Pancreas (tissue), 10 donors: ENCODE results near the gene EBF3. TPM values are rescaled to one million over a fixed set of nuclear protein-coding genes. Genes with fewer than 3 reads are reported as not detected.
A peak's percentile ranks its signal among the peaks of the same experiment; 100 is the strongest.

Source experiments
- ATAC-seq, 4 donors: fragments of 200-7000 bp; cut with Tn5 transposase; one replicate each; pipeline versions ENCODE4 v1.8.0 to v1.9.1; 2020; ENCODE audit warnings: mild to moderate bottlenecking in 4 of 4, moderate library complexity in 4 of 4
- DNase-seq, 6 donors: peaks; one replicate each; pipeline ENCODE4 v3.0.0-alpha.2; 2020
- FAIRE-seq: peaks from 2 replicates; lab custom pipeline; 2012; peaks lifted over from hg19 to GRCh38; lab: Jason Lieb, UNC
- H3K27ac ChIP-seq, 4 donors: fragments of 200-600 bp; sonication (generic); 1 replicate in 3 of 4; 2 replicates in 1 of 4; pipeline versions ENCODE4 v1.5.0 to v1.8.0; 2020
- H3K27me3 ChIP-seq, 4 donors: fragments of 200-600 bp; one replicate each; pipeline ENCODE4 v1.8.0; 2021
- H3K36me3 ChIP-seq, 3 donors: fragments of 200-600 bp; sonication (generic) in 1 of 3; one replicate each; pipeline versions ENCODE4 v1.5.0 to v1.8.0; 2020 to 2021
- H3K4me1 ChIP-seq, 3 donors: fragments of 200-600 bp; one replicate each; pipeline ENCODE4 v1.8.0; 2021
- H3K4me3 ChIP-seq, 4 donors: fragments of 200-600 bp; sonication (generic) in 2 of 4; one replicate each; pipeline versions ENCODE4 v1.5.0 to v1.8.0; 2020 to 2021
- H3K9me3 ChIP-seq, 4 donors: fragments of 200-600 bp; one replicate each; pipeline ENCODE4 v1.8.0; 2021
- WGBS, 2 donors: extraction: QIAGEN DNeasy Blood & Tissue Kit; methylation state at CpG; one replicate each; pipeline ENCODE4 v1.1.7; 2013; 5-methylcytosine and 5-hydroxymethylcytosine counted together
- intact Hi-C, 3 donors: fragments of 100-400 bp; cut with DNase I; formaldehyde crosslinking; loops; one replicate each; pipeline versions ENCODE4 v1.11.1 to v1.14.2; 2022
- polyA plus RNA-seq, 2 donors: library from polyadenylated mRNA; stranded (reverse); fragments of 200-250 nt; gene quantifications; one replicate each; pipeline ENCODE4 v1.2.3, GENCODE V29; 2013
- total RNA-seq, 6 donors: library from RNA; stranded (reverse); fragmentation: NEBNext Ultra II Directional in 4 of 6; extraction: Animal tissue kit (Norgen Biotek cat#: 25700) in 4 of 6; gene quantifications; one replicate each; pipeline versions ENCODE4 v1.2.1 to v1.2.4, GENCODE V29; 2021 to 2023
- TF ChIP-seq, protein P1 (sequence below), 4 donors: fragments of 200-600 bp; sonication (generic) in 3 of 4; IDR thresholded peaks; one replicate each; pipeline versions ENCODE4 v1.5.0 to v1.8.0; 2021; ENCODE audit warnings: antibody characterized with exemption in 4 of 4
- donor health status: healthy with polysubstance abuse.
- donor health status: DM: no; HTN: no; CAD: no; lungs with moderate emphysema.
- donor health status: DM: no; HTN: no; CAD: no.
- donor health status: control.
- donor health status: control.
- donor health status: Bipolar disorder and iron deficiency.
- donor health status: DM: yes; HTN: yes; CAD: no.
- donor health status: DM: no; HTN: no; CAD: no.
- donor health status: DM: no; HTN: no; CAD: no.
- donor health status: DM: yes; HTN: yes; CAD: no.

The EBF3 gene
- total and polyA plus RNA-seq, 8 donors: 0.47 to 1.5 (median 1.1) TPM

DNA sequence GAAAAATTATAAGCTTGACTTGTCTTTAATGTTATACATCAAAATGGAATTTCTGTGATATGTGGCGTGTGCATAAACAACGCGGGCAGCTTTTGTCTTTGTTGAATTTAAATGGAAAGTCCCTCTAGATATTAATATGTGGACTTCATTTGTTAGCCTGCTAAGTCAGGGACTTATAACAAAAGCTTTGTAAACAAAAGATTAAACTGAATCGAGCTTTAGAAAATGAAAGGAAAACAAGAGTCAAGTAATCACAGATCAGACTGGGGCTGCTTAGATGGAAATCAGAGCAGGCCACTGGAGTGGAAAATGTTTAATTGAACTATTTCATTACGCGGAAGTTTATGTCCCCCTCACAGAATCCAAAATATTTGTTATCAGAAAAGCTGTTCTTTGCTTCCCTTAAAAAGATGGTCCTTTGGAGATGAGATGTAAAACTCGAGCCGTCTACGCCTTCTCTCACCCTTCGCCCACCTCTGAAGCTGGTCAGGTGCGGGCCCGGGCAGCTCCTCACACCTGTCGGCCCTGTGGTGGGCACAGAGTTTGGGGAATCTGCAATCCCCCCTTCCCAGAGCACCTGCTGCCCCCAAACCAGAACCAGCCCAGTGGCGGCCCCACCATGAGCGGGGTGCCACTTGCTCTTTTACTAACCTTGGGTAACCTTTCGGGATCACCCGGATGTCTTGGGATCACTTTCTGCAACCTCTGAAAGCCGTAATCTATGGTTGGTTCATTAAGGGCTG lies 116.2 kb downstream of the EBF3 start:
- FAIRE-seq (no peak), ATAC-seq (no peak), DNase-seq (peak in 1 of 6 donors; percentile 20)
- H3K36me3 ChIP-seq: no peaks in the 10 kb centered on the region
- H3K4me1 ChIP-seq: no peaks in the 10 kb centered on the region
- 75 to 83% methylated on average over 18 of the region's 18 CpGs for WGBS, 2 donors
- peaks cover 0 to 42% (median 2%) of the 10 kb centered on the region in 4 donors for H3K27me3 ChIP-seq
- H3K9me3 ChIP-seq: no peaks in the 10 kb centered on the region
- H3K4me3 ChIP-seq: no peak overlapping the region
- TF ChIP-seq, protein P1, sequence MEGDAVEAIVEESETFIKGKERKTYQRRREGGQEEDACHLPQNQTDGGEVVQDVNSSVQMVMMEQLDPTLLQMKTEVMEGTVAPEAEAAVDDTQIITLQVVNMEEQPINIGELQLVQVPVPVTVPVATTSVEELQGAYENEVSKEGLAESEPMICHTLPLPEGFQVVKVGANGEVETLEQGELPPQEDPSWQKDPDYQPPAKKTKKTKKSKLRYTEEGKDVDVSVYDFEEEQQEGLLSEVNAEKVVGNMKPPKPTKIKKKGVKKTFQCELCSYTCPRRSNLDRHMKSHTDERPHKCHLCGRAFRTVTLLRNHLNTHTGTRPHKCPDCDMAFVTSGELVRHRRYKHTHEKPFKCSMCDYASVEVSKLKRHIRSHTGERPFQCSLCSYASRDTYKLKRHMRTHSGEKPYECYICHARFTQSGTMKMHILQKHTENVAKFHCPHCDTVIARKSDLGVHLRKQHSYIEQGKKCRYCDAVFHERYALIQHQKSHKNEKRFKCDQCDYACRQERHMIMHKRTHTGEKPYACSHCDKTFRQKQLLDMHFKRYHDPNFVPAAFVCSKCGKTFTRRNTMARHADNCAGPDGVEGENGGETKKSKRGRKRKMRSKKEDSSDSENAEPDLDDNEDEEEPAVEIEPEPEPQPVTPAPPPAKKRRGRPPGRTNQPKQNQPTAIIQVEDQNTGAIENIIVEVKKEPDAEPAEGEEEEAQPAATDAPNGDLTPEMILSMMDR (IDR thresholded peaks at IDR 0.05): no peak
- no peak overlapping the region for H3K27ac ChIP-seq
- intact Hi-C loops: no loop called here

DNA sequence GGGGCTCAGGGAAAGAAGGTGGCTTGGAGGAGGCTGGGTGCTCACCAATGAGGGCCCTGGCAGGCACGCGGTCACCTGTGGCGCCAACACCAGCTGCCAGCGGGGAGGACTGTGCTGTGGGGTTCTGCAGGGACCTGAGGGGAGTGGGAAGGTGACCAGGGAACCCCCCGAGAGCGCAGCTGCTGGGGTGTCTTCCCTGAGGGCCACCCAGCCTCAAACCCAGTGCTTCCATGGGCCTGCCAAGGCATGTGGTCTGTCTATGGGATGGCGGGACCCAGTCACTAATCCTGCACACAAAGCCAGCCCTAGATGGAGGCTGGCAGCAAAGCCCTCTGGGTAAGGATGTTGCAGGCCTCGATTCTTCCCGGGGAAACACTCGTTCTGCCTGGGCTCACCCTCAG lies 117.1 kb downstream of the EBF3 start:
- DNase-seq: peak in 1 of 6 donors; percentile 44
- Histone ChIP-seq H3K4me1 (no peaks in the 10 kb centered on the region), H3K9me3 (no peaks in the 10 kb centered on the region), H3K27me3 (peaks cover 0 to 42% (median 2%) of the 10 kb centered on the region in 4 donors), H3K27ac (no peak overlapping the region), H3K4me3 (no peak overlapping the region), H3K36me3 (no peaks in the 10 kb centered on the region)
- TF ChIP-seq, protein P1 (IDR thresholded peaks at IDR 0.05): no peak
- ATAC-seq: no peak
- no peak for FAIRE-seq
- intact Hi-C loops: no loop called here
- WGBS, 2 donors: 68 to 72% methylated on average over 10 of the region's 10 CpGs

DNA sequence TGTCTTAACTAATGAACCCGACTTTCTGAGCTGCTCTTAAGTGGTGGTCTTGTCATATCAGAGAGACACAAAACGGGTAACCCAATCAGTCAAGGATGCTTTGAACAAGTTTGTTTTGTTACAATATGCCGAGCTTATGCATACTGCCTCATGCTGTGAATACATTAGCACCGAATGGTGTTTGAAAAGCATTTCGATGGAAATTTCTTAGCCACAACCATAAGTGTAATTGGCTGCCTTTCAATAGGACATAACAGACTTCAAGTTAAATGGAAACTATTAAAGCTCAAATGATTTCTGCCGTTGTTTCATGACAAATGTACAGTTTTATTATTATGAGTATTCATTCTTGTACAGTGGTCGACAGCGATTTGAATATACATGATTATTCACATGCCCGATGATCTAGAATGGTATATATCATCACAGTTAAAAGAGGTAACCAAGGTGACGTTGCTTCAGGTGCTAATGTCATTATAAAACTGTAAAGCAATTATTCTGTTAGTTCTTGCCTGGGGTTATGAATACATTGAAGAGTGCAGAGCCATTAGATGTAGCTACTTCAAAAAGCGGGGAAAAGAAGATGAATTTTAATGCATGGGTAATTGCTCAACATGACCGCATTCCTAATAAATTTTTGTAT lies 118.8 kb downstream of the EBF3 start:
- intact Hi-C loops: no loop called here

GRCh38 chr10:129844216-129844766 lies 119.8 kb downstream of the EBF3 start:
- no peaks in the 10 kb centered on the region for H3K4me1 ChIP-seq
- H3K27ac ChIP-seq: no peak overlapping the region
- DNase-seq (peak in 1 of 6 donors; percentile 12), FAIRE-seq (no peak), ATAC-seq (no peak)
- no peaks in the 10 kb centered on the region for H3K36me3 ChIP-seq
- no peaks in the 10 kb centered on the region for H3K9me3 ChIP-seq
- intact Hi-C loops: no loop called here
- TF ChIP-seq, protein P1 (IDR thresholded peaks at IDR 0.05): no peak
- no peak overlapping the region for H3K4me3 ChIP-seq
- 62 to 65% methylated on average over 12 of the region's 12 CpGs for WGBS, 2 donors
- peaks cover 0 to 31% (median 2%) of the 10 kb centered on the region in 4 donors for H3K27me3 ChIP-seq

More for the DNA sequence above, 118.8 kb downstream of the EBF3 start:
- Histone ChIP-seq H3K9me3 (no peaks in the 10 kb centered on the region), H3K4me1 (no peaks in the 10 kb centered on the region), H3K4me3 (no peak overlapping the region), H3K27me3 (peaks cover 0 to 36% (median 2%) of the 10 kb centered on the region in 4 donors), H3K27ac (no peak overlapping the region), H3K36me3 (no peaks in the 10 kb centered on the region)
- FAIRE-seq (no peak), DNase-seq (no peak), ATAC-seq (no peak)
- WGBS, 2 donors: 58 to 61% methylated on average over 12 of the region's 12 CpGs
- TF ChIP-seq, protein P1 (IDR thresholded peaks at IDR 0.05): no peak
